ENCODE measurements around the gene POC1B. TPM values are rescaled to one million over a fixed set of nuclear protein-coding genes. Genes with fewer than 3 reads are reported as not detected.

POC1B gene
- total and polyA plus RNA-seq, 12 donors, result 3.3 to 18.5 (median 11.8) TPM

- 82 to 91% (median 86%) methylated on average over 3 of the region's 3 CpGs for WGBS, 4 donors
- Histone ChIP-seq H3K4me3 (no peak overlapping the region), H3K9me3 (replicated peaks in 1 of 3) (no peaks in the 10 kb centered on the region), H3K27ac (no peak overlapping the region), H3K27me3 (no peaks in the 10 kb centered on the region), H3K4me1 (replicated peaks in 1 of 2) (no peaks in the 10 kb centered on the region), H3K36me3 (replicated peaks in 1 of 2) (no peaks in the 10 kb centered on the region)
- intact Hi-C loops (cut with DNase I), result no loop called here
- TF ChIP-seq CTCF (IDR thresholded peaks at IDR 0.05) (no peak), POLR2A (IDR thresholded peaks at IDR 0.05) (no peak)
- no peak for DNase-seq
These were observed 112.6 kb downstream of the POC1B start for GRCh38 chr12:89413234-89413633.

- H3K27me3 ChIP-seq, result no peaks in the 10 kb centered on the region
- H3K4me3 ChIP-seq, result no peak overlapping the region
- no peaks in the 10 kb centered on the region for H3K4me1 ChIP-seq (replicated peaks in 1 of 2)
- no peak for DNase-seq
- H3K9me3 ChIP-seq (replicated peaks in 1 of 3), result no peaks in the 10 kb centered on the region
- WGBS, 4 donors, result 89 to 98% (median 93%) methylated on average over 6 of the region's 6 CpGs
- intact Hi-C loops (cut with DNase I), result no loop called here
- H3K36me3 ChIP-seq (replicated peaks in 1 of 2), result no peaks in the 10 kb centered on the region
- H3K27ac ChIP-seq, result no peak overlapping the region
- TF ChIP-seq CTCF (IDR thresholded peaks at IDR 0.05) (no peak), POLR2A (IDR thresholded peaks at IDR 0.05) (no peak)
These were observed 113.2 kb downstream of the POC1B start for GRCh38 chr12:89412665-89413064.

- H3K4me3 ChIP-seq, result no peak overlapping the region
- H3K4me1 ChIP-seq (replicated peaks in 1 of 2), result no peaks in the 10 kb centered on the region
- intact Hi-C loops (cut with DNase I), result no loop called here
- TF ChIP-seq POLR2A (IDR thresholded peaks at IDR 0.05), result no peak
- TF ChIP-seq CTCF (IDR thresholded peaks at IDR 0.05), result no peak
- H3K9me3 ChIP-seq (replicated peaks in 1 of 3), result no peaks in the 10 kb centered on the region
- no peaks in the 10 kb centered on the region for H3K36me3 ChIP-seq (replicated peaks in 1 of 2)
- no peak overlapping the region for H3K27ac ChIP-seq
- H3K27me3 ChIP-seq, result no peaks in the 10 kb centered on the region
- no peak for DNase-seq
- 52 to 65% (median 56%) methylated on average over 4 of the region's 4 CpGs for WGBS, 4 donors
These were observed 114.0 kb downstream of the POC1B start for GRCh38 chr12:89411846-89412245.

GRCh38 chr12:89411234-89411633 lies 114.6 kb downstream of the POC1B start:
- Histone ChIP-seq H3K27ac (no peak overlapping the region), H3K4me3 (no peak overlapping the region), H3K36me3 (replicated peaks in 1 of 2) (no peaks in the 10 kb centered on the region), H3K4me1 (replicated peaks in 1 of 2) (no peaks in the 10 kb centered on the region), H3K9me3 (replicated peaks in 1 of 3) (no peaks in the 10 kb centered on the region), H3K27me3 (no peaks in the 10 kb centered on the region)
- WGBS, 4 donors, result 89 to 96% (median 92%) methylated on average over 2 of the region's 2 CpGs
- intact Hi-C loops (cut with DNase I), result no loop called here
- no peak for DNase-seq
- TF ChIP-seq POLR2A (IDR thresholded peaks at IDR 0.05) (no peak), CTCF (IDR thresholded peaks at IDR 0.05) (no peak)
